ENCODE measurements around the gene TMEM59L. TPM values are rescaled to one million over a fixed set of nuclear protein-coding genes. Genes with fewer than 3 reads are reported as not detected.

TMEM59L gene
- total and polyA plus RNA-seq, 2 of the 13 experiments (the other 11 are each of a cell fraction or from before 2014, with no cell fraction given), result 0.97 to 5.5 TPM

- TF ChIP-seq ARID4A (CRISPR knock-in tag; IDR thresholded peaks at IDR 0.05; ENCODE audit: borderline replicate concordance), result 0 out of 2 replicates have a peak, but pooled peaks have one; percentile 32
- no peak; the same call in 1 of the 2 replicates for TF ChIP-seq ZNF800 (CRISPR knock-in tag; IDR thresholded peaks at IDR 0.05)
- peak; percentile 53; the same call in 1 of the 2 replicates for TF ChIP-seq MTERF4 (CRISPR knock-in tag; IDR thresholded peaks at IDR 0.05)
- no peak for TF ChIP-seq RFXAP (CRISPR knock-in tag; IDR thresholded peaks at IDR 0.05; ENCODE audit: borderline replicate concordance)
- TF ChIP-seq ATF7 (IDR thresholded peaks at IDR 0.05), result no peak
- TF ChIP-seq ATF7 (CRISPR knock-in tag; IDR thresholded peaks at IDR 0.05), result no peak
- no peak for TF ChIP-seq ATF3 (CRISPR knock-in tag; IDR thresholded peaks at IDR 0.05)
- TF ChIP-seq ZNF276 (CRISPR knock-in tag; IDR thresholded peaks at IDR 0.05; ENCODE audit: low read depth), result no peak
- TF ChIP-seq TIGD3 (CRISPR knock-in tag; IDR thresholded peaks at IDR 0.05; ENCODE audit: borderline replicate concordance), result no peak
- 0 out of 2 replicates have a peak, but pooled peaks have one; percentile 12 for TF ChIP-seq KAT8 (CRISPR knock-in tag; IDR thresholded peaks at IDR 0.05)
- no peak for TF ChIP-seq STAG1 (CRISPR knock-in tag; IDR thresholded peaks at IDR 0.05)
- TF ChIP-seq TRIM22 (IDR thresholded peaks at IDR 0.05), result no peak
- TF ChIP-seq RARA (CRISPR knock-in tag; IDR thresholded peaks at IDR 0.05), result peak; percentile 11; the same call in 1 of the 2 replicates
- no peak for TF ChIP-seq KDM1A (CRISPR knock-in tag; IDR thresholded peaks at IDR 0.05)
- no peak for TF ChIP-seq ZNF44 (CRISPR knock-in tag; IDR thresholded peaks at IDR 0.05)
Observed at GRCh38 chr19:18605546-18606280, 7.0 kb upstream of the TMEM59L start (continued).
